ENCODE results near the gene CARTPT.

Gene CARTPT

GRCh38 chr5:71711610-71712009, 7.5 kb upstream of the CARTPT start:
- H2AFZ ChIP-seq (ENCODE audit: low read depth, low read length, severe bottlenecking) = no peak overlapping the region
- no peaks in the 10 kb centered on the region for H3K27me3 ChIP-seq (ENCODE audit: low read length)
- H3K27ac ChIP-seq (ENCODE audit: low read depth, low read length) = no peak overlapping the region
- H3K36me3 ChIP-seq (ENCODE audit: low read length) = no peaks in the 10 kb centered on the region
- H3K9ac ChIP-seq (ENCODE audit: low read length) = no peak overlapping the region
- no peak overlapping the region for H3K4me3 ChIP-seq (ENCODE audit: insufficient read depth, low read length, poor library complexity, severe bottlenecking)
- TF ChIP-seq CTCF (IDR thresholded peaks at IDR 0.05; ENCODE audit: insufficient read depth, low read length, poor library complexity, severe bottlenecking) = no peak
- no peak for TF ChIP-seq EZH2phosphoT487 (conservative IDR thresholded peaks at IDR 0.05; ENCODE audit: low read length)
- H4K20me1 ChIP-seq (ENCODE audit: low read depth, low read length) = no peaks in the 10 kb centered on the region
- H3K9me2 ChIP-seq (replicated peaks; ENCODE audit: insufficient read depth, low read length) = no peaks in the 10 kb centered on the region
- no peaks in the 10 kb centered on the region for H3F3A ChIP-seq (ENCODE audit: insufficient read depth)
- no peaks in the 10 kb centered on the region for H3K9me3 ChIP-seq (ENCODE audit: insufficient read depth, low read length)
- H3K79me2 ChIP-seq (ENCODE audit: insufficient read depth, low read length) = no peaks in the 10 kb centered on the region
- no peak overlapping the region for H3K4me2 ChIP-seq (ENCODE audit: low read depth, low read length, poor library complexity, severe bottlenecking)

- Histone ChIP-seq H4K20me1 (ENCODE audit: low read depth, low read length) (no peaks in the 10 kb centered on the region), H3K79me2 (ENCODE audit: insufficient read depth, low read length) (no peaks in the 10 kb centered on the region), H3K27me3 (ENCODE audit: low read length) (no peaks in the 10 kb centered on the region), H3K27ac (ENCODE audit: low read depth, low read length) (no peak overlapping the region), H3K4me2 (ENCODE audit: low read depth, low read length, poor library complexity, severe bottlenecking) (no peak overlapping the region), H2AFZ (ENCODE audit: low read depth, low read length, severe bottlenecking) (no peak overlapping the region), H3K4me3 (ENCODE audit: insufficient read depth, low read length, poor library complexity, severe bottlenecking) (no peak overlapping the region), H3K9me2 (replicated peaks; ENCODE audit: insufficient read depth, low read length) (no peaks in the 10 kb centered on the region), H3K36me3 (ENCODE audit: low read length) (no peaks in the 10 kb centered on the region), H3K9ac (ENCODE audit: low read length) (no peak overlapping the region), H3F3A (ENCODE audit: insufficient read depth) (no peaks in the 10 kb centered on the region), H3K9me3 (ENCODE audit: insufficient read depth, low read length) (no peaks in the 10 kb centered on the region)
- TF ChIP-seq EZH2phosphoT487 (conservative IDR thresholded peaks at IDR 0.05; ENCODE audit: low read length) = no peak
- TF ChIP-seq CTCF (IDR thresholded peaks at IDR 0.05; ENCODE audit: insufficient read depth, low read length, poor library complexity, severe bottlenecking) = no peak
Measured at GRCh38 chr5:71714911-71715310, 4.2 kb upstream of the CARTPT start.

- no peak overlapping the region for H2AFZ ChIP-seq (ENCODE audit: low read depth, low read length, severe bottlenecking)
- no peak overlapping the region for H3K4me2 ChIP-seq (ENCODE audit: low read depth, low read length, poor library complexity, severe bottlenecking)
- H3K27me3 ChIP-seq (ENCODE audit: low read length) = no peaks in the 10 kb centered on the region
- H3K27ac ChIP-seq (ENCODE audit: low read depth, low read length) = no peak overlapping the region
- H3K79me2 ChIP-seq (ENCODE audit: insufficient read depth, low read length) = no peaks in the 10 kb centered on the region
- no peaks in the 10 kb centered on the region for H3K9me2 ChIP-seq (replicated peaks; ENCODE audit: insufficient read depth, low read length)
- H3F3A ChIP-seq (ENCODE audit: insufficient read depth) = no peaks in the 10 kb centered on the region
- TF ChIP-seq EZH2phosphoT487 (conservative IDR thresholded peaks at IDR 0.05; ENCODE audit: low read length) = no peak
- no peak for TF ChIP-seq CTCF (IDR thresholded peaks at IDR 0.05; ENCODE audit: insufficient read depth, low read length, poor library complexity, severe bottlenecking)
- H3K4me3 ChIP-seq (ENCODE audit: insufficient read depth, low read length, poor library complexity, severe bottlenecking) = no peak overlapping the region
- no peaks in the 10 kb centered on the region for H3K9me3 ChIP-seq (ENCODE audit: insufficient read depth, low read length)
- no peak overlapping the region for H3K9ac ChIP-seq (ENCODE audit: low read length)
- no peaks in the 10 kb centered on the region for H3K36me3 ChIP-seq (ENCODE audit: low read length)
- no peaks in the 10 kb centered on the region for H4K20me1 ChIP-seq (ENCODE audit: low read depth, low read length)
Measured at GRCh38 chr5:71727978-71728377, 8.9 kb downstream of the CARTPT start.

Data from SU-DHL-6 (cell line).